Muscle of leg (tissue), 16 donors: ENCODE measurements around the gene BPIFB6. TPM values are rescaled to one million over a fixed set of nuclear protein-coding genes. Genes with fewer than 3 reads are reported as not detected.

Source experiments
- DNase-seq: peaks from one replicate; pipeline ENCODE4 v3.0.0; 2013
- H3K27ac ChIP-seq: one replicate; pipeline ENCODE4 v1.5.1; 2013; ENCODE audit warnings: mild to moderate bottlenecking, low read length, control low read depth
- H3K27me3 ChIP-seq: one replicate; pipeline ENCODE4 v1.6.1; 2013; ENCODE audit warnings: low read length; ENCODE audit not compliant: control insufficient read depth, insufficient read depth
- H3K36me3 ChIP-seq: one replicate; pipeline ENCODE4 v1.6.1; 2013; ENCODE audit warnings: low read length; ENCODE audit not compliant: control insufficient read depth, insufficient read depth
- H3K4me1 ChIP-seq: one replicate; pipeline ENCODE4 v1.6.1; 2013; ENCODE audit warnings: low read length; ENCODE audit not compliant: control insufficient read depth, insufficient read depth
- H3K4me3 ChIP-seq: one replicate; pipeline ENCODE4 v1.5.1; 2013; ENCODE audit warnings: low read length, control low read depth
- H3K9me3 ChIP-seq: replicated peaks from 2 replicates; pipeline ENCODE4 v1.6.1; 2013; ENCODE audit warnings: low read depth, low read length; ENCODE audit not compliant: control insufficient read depth
- WGBS: methylation state at CpG from one replicate; pipeline ENCODE4 v1.1.5; 2013; ENCODE audit warnings: missing lambda C conversion rate; ENCODE audit not compliant: insufficient coverage; 5-methylcytosine and 5-hydroxymethylcytosine counted together
- long read RNA-seq, 11 donors: transcript quantifications; one replicate each; lab custom pipeline, GENCODE V29; 2026
- polyA plus RNA-seq, 8 donors: library from polyadenylated mRNA; unstranded; fragments of 120-200 nt; gene quantifications; one replicate each; pipeline versions ENCODE4 v1.2.1 to v1.2.3, GENCODE V29; 2013; ENCODE audit warnings: inconsistent platforms in 1 of 8, low replicate concordance in 1 of 8; ENCODE audit not compliant: insufficient read length in 8 of 8, insufficient read depth in 1 of 8
- total RNA-seq: library from RNA; stranded (reverse); fragments of 120-200 nt; gene quantifications from one replicate; pipeline ENCODE4 v1.2.4, GENCODE V29; 2013

The BPIFB6 gene
- total RNA-seq (not detected), polyA plus RNA-seq (not detected)
- long read RNA-seq, donor 1: 0 reads
- long read RNA-seq, donor 2: 0 reads
- long read RNA-seq, donor 3: 0 reads
- long read RNA-seq, donor 4: 0 reads
- long read RNA-seq, donor 5: 0 reads
- long read RNA-seq, donor 6: 0 reads
- long read RNA-seq, donor 7: 0 reads
- long read RNA-seq, donor 8: 0 reads
- long read RNA-seq, donor 9: 0 reads
- long read RNA-seq, donor 10: 0 reads
- long read RNA-seq, donor 11: 0 reads

GRCh38 chr20:33031531-33031930 lies at the start of gene BPIFB6:
TSS of gene BPIFB6 (plus strand) at chr20:33031648. CDS start at chr20:33031648, 0 bp downstream.
- no peak for DNase-seq
- WGBS: 84% methylated on average over 8 of the region's 10 CpGs
- Histone ChIP-seq H3K27ac (no peak within 1 kb of the TSS), H3K27me3 (peaks cover 11% of the 10 kb centered on the region), H3K9me3 (no peaks in the 10 kb centered on the region), H3K4me3 (no peak within 1 kb of the TSS), H3K36me3 (no peaks in the 10 kb centered on the region), H3K4me1 (no peaks in the 10 kb centered on the region)

- Histone ChIP-seq H3K4me3 (no peak overlapping the region), H3K9me3 (no peaks in the 10 kb centered on the region), H3K36me3 (no peaks in the 10 kb centered on the region), H3K4me1 (peaks cover 11% of the 10 kb centered on the region), H3K27me3 (no peaks in the 10 kb centered on the region), H3K27ac (no peak overlapping the region)
- WGBS: 48% methylated on average over 8 of the region's 10 CpGs
- peak; percentile 59 for DNase-seq
Observed at GRCh38 chr20:32982617-32983458, 48.6 kb upstream of the BPIFB6 start.

- WGBS: 91% methylated on average over 8 of the region's 12 CpGs
- DNase-seq: no peak
- Histone ChIP-seq H3K27me3 (no peaks in the 10 kb centered on the region), H3K36me3 (no peaks in the 10 kb centered on the region), H3K4me3 (no peak overlapping the region), H3K9me3 (no peaks in the 10 kb centered on the region), H3K4me1 (peaks cover 11% of the 10 kb centered on the region), H3K27ac (no peak overlapping the region)
Observed at GRCh38 chr20:32983459-32984112, 47.9 kb upstream of the BPIFB6 start.

GRCh38 chr20:32984196-32984595 lies 47.3 kb upstream of the BPIFB6 start:
- no peaks in the 10 kb centered on the region for H3K9me3 ChIP-seq
- H3K36me3 ChIP-seq: no peaks in the 10 kb centered on the region
- H3K4me3 ChIP-seq: no peak overlapping the region
- H3K4me1 ChIP-seq: peaks cover 11% of the 10 kb centered on the region
- WGBS: no CpG with 5 or more reads among the region's 7 CpGs
- H3K27me3 ChIP-seq: no peaks in the 10 kb centered on the region
- no peak overlapping the region for H3K27ac ChIP-seq
- DNase-seq: no peak

- no peak overlapping the region for H3K27ac ChIP-seq
- 69% methylated on average over 6 of the region's 9 CpGs for WGBS
Observed at GRCh38 chr20:32984631-32985354, 46.7 kb upstream of the BPIFB6 start.

GRCh38 chr20:32985596-32985995 lies 45.9 kb upstream of the BPIFB6 start:
- Histone ChIP-seq H3K4me1 (peaks cover 9% of the 10 kb centered on the region), H3K27me3 (no peaks in the 10 kb centered on the region), H3K36me3 (no peaks in the 10 kb centered on the region), H3K27ac (no peak overlapping the region), H3K9me3 (no peaks in the 10 kb centered on the region), H3K4me3 (no peak overlapping the region)
- WGBS: 88% methylated on average over 6 of the region's 6 CpGs
- no peak for DNase-seq

More at GRCh38 chr20:32984631-32985354, 46.7 kb upstream of the BPIFB6 start:
- Histone ChIP-seq H3K36me3 (no peaks in the 10 kb centered on the region), H3K9me3 (no peaks in the 10 kb centered on the region), H3K4me1 (peaks cover 11% of the 10 kb centered on the region), H3K4me3 (no peak overlapping the region), H3K27me3 (no peaks in the 10 kb centered on the region)
- no peak for DNase-seq

- no peak overlapping the region for H3K27ac ChIP-seq
- WGBS: 66% methylated on average over 18 of the region's 18 CpGs
- peaks cover 2% of the 10 kb centered on the region for H3K27me3 ChIP-seq
Observed at GRCh38 chr20:32986331-32986966, 45.0 kb upstream of the BPIFB6 start.

GRCh38 chr20:32987044-32987825 lies 44.2 kb upstream of the BPIFB6 start:
- no peaks in the 10 kb centered on the region for H3K36me3 ChIP-seq
- H3K27ac ChIP-seq: no peak overlapping the region
- no peaks in the 10 kb centered on the region for H3K9me3 ChIP-seq
- WGBS: 79% methylated on average over 5 of the region's 11 CpGs
- no peak overlapping the region for H3K4me3 ChIP-seq
- no peak for DNase-seq
- peaks cover 2% of the 10 kb centered on the region for H3K27me3 ChIP-seq
- peaks cover 7% of the 10 kb centered on the region for H3K4me1 ChIP-seq

More at GRCh38 chr20:32986331-32986966, 45.0 kb upstream of the BPIFB6 start:
- no peak overlapping the region for H3K4me3 ChIP-seq
- DNase-seq: no peak
- no peaks in the 10 kb centered on the region for H3K36me3 ChIP-seq
- no peaks in the 10 kb centered on the region for H3K9me3 ChIP-seq
- H3K4me1 ChIP-seq: peaks cover 7% of the 10 kb centered on the region

GRCh38 chr20:32988008-32988407 lies 43.4 kb upstream of the BPIFB6 start:
- H3K27ac ChIP-seq: no peak overlapping the region
- no peaks in the 10 kb centered on the region for H3K9me3 ChIP-seq
- no peaks in the 10 kb centered on the region for H3K36me3 ChIP-seq
- 74% methylated on average over 16 of the region's 16 CpGs for WGBS
- H3K4me1 ChIP-seq: no peaks in the 10 kb centered on the region
- no peak for DNase-seq
- peaks cover 2% of the 10 kb centered on the region for H3K27me3 ChIP-seq
- no peak overlapping the region for H3K4me3 ChIP-seq
